Tibial nerve (tissue), 4 donors: ENCODE results near the gene HAVCR1. TPM values are rescaled to one million over a fixed set of nuclear protein-coding genes. Genes with fewer than 3 reads are reported as not detected.

Experiments used
- DNase-seq, 2 donors: peaks; one replicate each; pipeline ENCODE4 v3.0.0-alpha.2; 2019; ENCODE audit warnings: low spot score in 2 of 2
- H3K27ac ChIP-seq, 4 donors: fragments of 200-600 bp; sonication (generic) in 3 of 4; one replicate each; pipeline ENCODE4 v1.5.1; 2017 to 2019; ENCODE audit warnings: mild to moderate bottlenecking in 1 of 4
- H3K27me3 ChIP-seq, 2 donors: fragments of 200-600 bp; sonication (generic) in 1 of 2; one replicate each; pipeline versions ENCODE4 v1.5.1 to v1.6.0; 2017 to 2019
- H3K36me3 ChIP-seq, 3 donors: fragments of 200-600 bp; sonication (generic); one replicate each; pipeline ENCODE4 v1.5.1; 2018 to 2019
- H3K4me1 ChIP-seq, 4 donors: fragments of 200-600 bp; sonication (generic) in 3 of 4; one replicate each; pipeline ENCODE4 v1.5.1; 2017 to 2019
- H3K4me3 ChIP-seq, 4 donors: fragments of 200-600 bp; sonication (generic) in 3 of 4; one replicate each; pipeline ENCODE4 v1.5.1; 2017 to 2019; ENCODE audit warnings: mild to moderate bottlenecking in 1 of 4, moderate library complexity in 1 of 4
- H3K9me3 ChIP-seq, 4 donors: fragments of 200-600 bp; sonication (generic) in 3 of 4; one replicate each; pipeline ENCODE4 v1.5.1; 2017 to 2019
- EP300 ChIP-seq, 2 donors: sonication (generic); formaldehyde crosslinking; IDR thresholded peaks; one replicate each; pipeline ENCODE4 v1.6.1; 2017; ENCODE audit warnings: antibody characterized with exemption in 2 of 2, mild to moderate bottlenecking in 1 of 2
- POLR2A ChIP-seq, 2 donors: fragments of 450-650 bp; IDR thresholded peaks; one replicate each; pipeline ENCODE4 v1.6.1; 2017; ENCODE audit warnings: antibody characterized with exemption in 2 of 2, mild to moderate bottlenecking in 2 of 2, moderate library complexity in 2 of 2
- WGBS, 2 donors: methylation state at CpG; one replicate each; pipeline ENCODE4 v1.1.5; 2018; 5-methylcytosine and 5-hydroxymethylcytosine counted together
- total RNA-seq, 4 donors: library from RNA; depleted of rRNA; stranded (reverse); fragments of >200 nt; gene quantifications; one replicate each; pipeline ENCODE4 v1.1.0, GENCODE V29; 2016
- TF ChIP-seq, protein P1 (sequence below), 5 experiments: fragments of 200-600 bp in 3 of 5; fragments of 450-650 bp in 2 of 5; sonication (generic) in 3 of 5; IDR thresholded peaks; one replicate each; pipeline ENCODE4 v1.5.1; 2016 to 2019; ENCODE audit warnings: antibody characterized with exemption in 5 of 5, mild to moderate bottlenecking in 3 of 5, moderate library complexity in 2 of 5

HAVCR1 gene
- total RNA-seq, 4 donors from 2014 or later: 0.42 TPM; not detected in 3

DNA sequence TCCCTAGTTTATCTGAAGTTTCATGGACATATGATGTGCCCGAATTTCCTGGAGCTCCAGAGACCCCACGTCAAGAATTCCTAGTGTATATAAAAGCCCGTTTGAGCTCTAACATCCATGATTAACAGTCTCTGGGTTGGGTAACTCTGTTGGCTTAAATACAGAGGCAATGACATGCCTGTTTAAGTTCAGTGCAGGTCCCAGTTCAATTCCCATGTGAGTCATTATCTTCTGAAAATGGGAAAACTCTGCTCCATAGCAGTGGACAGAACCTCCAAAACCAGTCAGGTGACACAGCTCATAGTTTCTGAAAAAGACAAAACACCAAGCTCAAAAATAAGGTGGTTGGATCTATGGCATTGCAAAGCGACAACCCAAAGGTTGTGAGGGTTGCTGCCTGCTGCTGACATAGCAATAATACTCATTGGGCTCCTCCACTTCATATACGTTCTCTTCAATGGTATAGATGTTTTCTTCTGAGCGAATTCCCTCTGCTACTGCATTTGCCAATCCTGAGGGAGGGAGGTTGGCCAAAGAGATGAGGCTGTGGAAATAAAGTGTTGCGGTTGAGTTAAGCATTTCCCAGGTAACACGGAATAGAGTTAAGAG, 27.9 kb upstream of the HAVCR1 start:
- Histone ChIP-seq H3K4me1 (no peaks in the 10 kb centered on the region), H3K36me3 (peaks cover 0 to 21% (median 0%) of the 10 kb centered on the region in 3 donors), H3K27me3 (no peaks in the 10 kb centered on the region), H3K4me3 (no peak overlapping the region), H3K27ac (no peak overlapping the region), H3K9me3 (no peaks in the 10 kb centered on the region)
- 84% methylated on average over 8 of the region's 8 CpGs for WGBS, 2 donors
- DNase-seq: no peak
- TF ChIP-seq POLR2A (IDR thresholded peaks at IDR 0.05) (no peak), EP300 (IDR thresholded peaks at IDR 0.05) (no peak)
- TF ChIP-seq, protein P1, sequence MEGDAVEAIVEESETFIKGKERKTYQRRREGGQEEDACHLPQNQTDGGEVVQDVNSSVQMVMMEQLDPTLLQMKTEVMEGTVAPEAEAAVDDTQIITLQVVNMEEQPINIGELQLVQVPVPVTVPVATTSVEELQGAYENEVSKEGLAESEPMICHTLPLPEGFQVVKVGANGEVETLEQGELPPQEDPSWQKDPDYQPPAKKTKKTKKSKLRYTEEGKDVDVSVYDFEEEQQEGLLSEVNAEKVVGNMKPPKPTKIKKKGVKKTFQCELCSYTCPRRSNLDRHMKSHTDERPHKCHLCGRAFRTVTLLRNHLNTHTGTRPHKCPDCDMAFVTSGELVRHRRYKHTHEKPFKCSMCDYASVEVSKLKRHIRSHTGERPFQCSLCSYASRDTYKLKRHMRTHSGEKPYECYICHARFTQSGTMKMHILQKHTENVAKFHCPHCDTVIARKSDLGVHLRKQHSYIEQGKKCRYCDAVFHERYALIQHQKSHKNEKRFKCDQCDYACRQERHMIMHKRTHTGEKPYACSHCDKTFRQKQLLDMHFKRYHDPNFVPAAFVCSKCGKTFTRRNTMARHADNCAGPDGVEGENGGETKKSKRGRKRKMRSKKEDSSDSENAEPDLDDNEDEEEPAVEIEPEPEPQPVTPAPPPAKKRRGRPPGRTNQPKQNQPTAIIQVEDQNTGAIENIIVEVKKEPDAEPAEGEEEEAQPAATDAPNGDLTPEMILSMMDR (IDR thresholded peaks at IDR 0.05): no peak

DNA sequence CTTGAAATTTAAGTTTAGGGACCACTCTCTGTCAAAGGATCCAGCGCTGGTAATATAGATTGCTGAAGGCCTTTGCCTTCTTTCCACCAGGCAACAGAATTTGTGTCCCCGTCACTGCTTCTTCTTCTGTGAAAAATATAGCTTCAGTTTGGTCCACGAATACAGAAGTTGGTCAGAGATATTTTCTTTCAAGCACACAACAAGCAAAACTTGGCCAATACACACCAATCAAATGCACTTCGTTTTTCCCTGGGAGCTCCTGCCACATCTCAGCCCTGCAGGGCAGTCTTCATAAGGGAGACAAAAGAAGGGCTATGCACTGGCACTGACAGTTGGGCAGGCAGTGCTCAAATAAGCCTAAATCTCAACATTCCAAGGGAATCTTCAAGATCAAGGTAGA, 27.0 kb upstream of the HAVCR1 start:
- Histone ChIP-seq H3K36me3 (peaks cover 0 to 21% (median 0%) of the 10 kb centered on the region in 3 donors), H3K27me3 (no peaks in the 10 kb centered on the region), H3K9me3 (no peaks in the 10 kb centered on the region), H3K27ac (no peak overlapping the region), H3K4me3 (no peak overlapping the region), H3K4me1 (no peaks in the 10 kb centered on the region)
- TF ChIP-seq EP300 (IDR thresholded peaks at IDR 0.05) (no peak), POLR2A (IDR thresholded peaks at IDR 0.05) (no peak)
- TF ChIP-seq, protein P1 (IDR thresholded peaks at IDR 0.05): no peak
- WGBS, 2 donors: 69 to 82% methylated on average over 3 to 4 of the region's 4 CpGs
- no peak for DNase-seq

DNA sequence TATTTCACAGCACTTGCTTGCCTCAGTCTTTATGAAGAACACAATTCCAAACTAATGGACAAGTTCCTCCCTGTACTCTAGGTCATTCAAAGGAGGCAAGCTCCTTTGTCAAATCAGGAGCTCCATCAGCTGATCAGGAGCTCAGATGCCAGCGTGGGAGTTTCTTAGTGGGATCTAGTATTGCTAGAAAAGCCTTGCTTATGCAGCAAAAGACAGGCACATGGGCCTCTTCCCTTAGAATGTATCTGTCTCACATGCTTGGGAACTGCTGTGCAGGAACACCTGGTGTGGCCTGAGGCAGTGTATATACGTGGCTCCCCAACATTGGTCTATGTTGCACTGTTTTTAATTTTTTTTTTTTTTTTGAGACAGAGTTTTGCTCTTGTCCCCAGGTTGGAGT, 21.4 kb upstream of the HAVCR1 start:
- Histone ChIP-seq H3K27me3 (no peaks in the 10 kb centered on the region), H3K36me3 (no peaks in the 10 kb centered on the region), H3K9me3 (no peaks in the 10 kb centered on the region), H3K27ac (no peak overlapping the region), H3K4me3 (no peak overlapping the region), H3K4me1 (peaks cover 0 to 14% (median 4%) of the 10 kb centered on the region in 4 donors)
- TF ChIP-seq EP300 (IDR thresholded peaks at IDR 0.05): no peak
- TF ChIP-seq, protein P1 (IDR thresholded peaks at IDR 0.05): no peak
- TF ChIP-seq POLR2A (IDR thresholded peaks at IDR 0.05): no peak
- DNase-seq: no peak
- 63 to 67% methylated on average over 2 of the region's 2 CpGs for WGBS, 2 donors

GRCh38 chr5:157076558-157076957, 17.6 kb upstream of the HAVCR1 start:
- Histone ChIP-seq H3K27me3 (no peaks in the 10 kb centered on the region), H3K4me1 (peaks cover 0 to 14% (median 4%) of the 10 kb centered on the region in 4 donors), H3K36me3 (no peaks in the 10 kb centered on the region), H3K27ac (no peak overlapping the region), H3K9me3 (no peaks in the 10 kb centered on the region), H3K4me3 (no peak overlapping the region)
- DNase-seq: no peak
- 48 to 54% methylated on average over 4 of the region's 4 CpGs for WGBS, 2 donors
- no peak for TF ChIP-seq EP300 (IDR thresholded peaks at IDR 0.05)
- TF ChIP-seq, protein P1 (IDR thresholded peaks at IDR 0.05): no peak
- TF ChIP-seq POLR2A (IDR thresholded peaks at IDR 0.05): no peak

DNA sequence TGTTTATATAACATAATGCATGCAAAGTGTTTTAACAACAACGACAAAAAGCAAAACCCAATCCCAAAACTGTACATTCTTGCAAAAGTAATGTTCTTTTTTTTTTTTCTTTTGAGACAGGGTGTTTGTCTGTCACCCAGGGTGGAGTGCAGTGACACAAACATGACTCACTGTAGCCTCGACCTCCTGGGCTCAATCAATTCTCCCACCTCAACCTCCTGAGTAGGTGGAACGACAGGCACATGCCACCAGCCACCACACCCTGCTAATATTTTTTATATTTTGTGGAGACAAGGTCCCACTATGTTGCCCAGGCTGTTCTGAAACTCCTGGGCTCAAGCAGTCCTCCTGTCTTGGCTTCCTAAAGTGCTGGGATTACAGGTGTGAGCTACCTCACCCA, 13.6 kb upstream of the HAVCR1 start:
- Histone ChIP-seq H3K36me3 (no peaks in the 10 kb centered on the region), H3K9me3 (no peaks in the 10 kb centered on the region), H3K27me3 (no peaks in the 10 kb centered on the region), H3K4me3 (no peak overlapping the region), H3K27ac (no peak overlapping the region), H3K4me1 (peaks cover 0 to 14% (median 4%) of the 10 kb centered on the region in 4 donors)
- no peak for TF ChIP-seq EP300 (IDR thresholded peaks at IDR 0.05)
- no peak for TF ChIP-seq POLR2A (IDR thresholded peaks at IDR 0.05)
- TF ChIP-seq, protein P1 (IDR thresholded peaks at IDR 0.05): no peak
- 64 to 73% methylated on average over 3 of the region's 3 CpGs for WGBS, 2 donors
- DNase-seq: no peak
